ENCODE measurements around the gene FAM227A.

FAM227A gene

GRCh38 chr22:38641476-38642040 is 14.6 kb downstream of the FAM227A start:
- no peak for DNase-seq (ENCODE audit: low read depth)
- no peak overlapping the region for H3K4me3 ChIP-seq (ENCODE audit: low read depth, low read length)
- no peak for TF ChIP-seq CTCF (IDR thresholded peaks at IDR 0.05; ENCODE audit: low read depth, low read length, missing control alignments)

- DNase-seq (ENCODE audit: low read depth) = no peak
- no peak overlapping the region for H3K4me3 ChIP-seq (ENCODE audit: low read depth, low read length)
- no peak for TF ChIP-seq CTCF (IDR thresholded peaks at IDR 0.05; ENCODE audit: low read depth, low read length, missing control alignments)
Observed at GRCh38 chr22:38638728-38639127, 17.5 kb downstream of the FAM227A start.

GRCh38 chr22:38638216-38638615 is 18.0 kb downstream of the FAM227A start:
- TF ChIP-seq CTCF (IDR thresholded peaks at IDR 0.05; ENCODE audit: low read depth, low read length, missing control alignments) = no peak
- DNase-seq (ENCODE audit: low read depth) = no peak
- H3K4me3 ChIP-seq (ENCODE audit: low read depth, low read length) = no peak overlapping the region

- TF ChIP-seq CTCF (IDR thresholded peaks at IDR 0.05; ENCODE audit: low read depth, low read length, missing control alignments) = no peak
- no peak for DNase-seq (ENCODE audit: low read depth)
- no peak overlapping the region for H3K4me3 ChIP-seq (ENCODE audit: low read depth, low read length)
Observed at GRCh38 chr22:38632528-38632927, 23.7 kb downstream of the FAM227A start.

GRCh38 chr22:38631724-38632123 is 24.5 kb downstream of the FAM227A start:
- TF ChIP-seq CTCF (IDR thresholded peaks at IDR 0.05; ENCODE audit: low read depth, low read length, missing control alignments) = no peak
- no peak for DNase-seq (ENCODE audit: low read depth)
- no peak overlapping the region for H3K4me3 ChIP-seq (ENCODE audit: low read depth, low read length)

- TF ChIP-seq CTCF (IDR thresholded peaks at IDR 0.05; ENCODE audit: low read depth, low read length, missing control alignments) = no peak
- no peak overlapping the region for H3K4me3 ChIP-seq (ENCODE audit: low read depth, low read length)
- DNase-seq (ENCODE audit: low read depth) = no peak
Observed at GRCh38 chr22:38629108-38629507, 27.1 kb downstream of the FAM227A start.

- no peak for TF ChIP-seq CTCF (IDR thresholded peaks at IDR 0.05; ENCODE audit: low read depth, low read length, missing control alignments)
- no peak overlapping the region for H3K4me3 ChIP-seq (ENCODE audit: low read depth, low read length)
- DNase-seq (ENCODE audit: low read depth) = no peak
Observed at GRCh38 chr22:38628444-38628843, 27.7 kb downstream of the FAM227A start.
